ENCODE measurements around the gene ATP6V0A4.

ATP6V0A4 gene

DNA sequence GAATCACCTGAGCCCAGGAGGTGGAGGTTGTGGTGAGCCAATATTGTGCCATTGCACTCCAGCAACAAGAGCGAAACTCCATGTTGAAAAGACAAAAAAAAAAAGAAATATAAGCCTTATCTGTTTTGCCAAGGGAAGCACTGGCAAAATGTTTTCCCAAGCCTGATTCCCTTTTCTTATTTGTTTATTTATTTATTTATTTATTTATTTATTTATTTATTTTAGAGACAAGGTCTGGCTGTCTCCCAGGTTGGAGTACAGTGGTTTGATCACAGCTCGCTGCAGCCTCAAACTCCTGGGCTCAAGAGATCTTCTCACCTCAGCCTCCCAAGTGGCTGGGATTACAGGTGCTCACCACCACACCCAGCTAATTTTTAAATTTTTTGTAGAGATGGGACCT lies 141.0 kb downstream of the ATP6V0A4 start:
- DNase-seq, result no peak

Data from NCI-H226 (cell line).